SJCRH30 (cell line): ENCODE measurements around the gene IGFBPL1. TPM values are rescaled to one million over a fixed set of nuclear protein-coding genes. Genes with fewer than 3 reads are reported as not detected.
"Not testable (repeated sequence)": the region's sequence is repeated elsewhere in the genome, so short reads cannot be mapped to it uniquely, and the experiment has no call there.

Source experiments
- DNase-seq, 2 experiments: peaks; one replicate each; pipeline ENCODE4 v3.0.0-alpha.2; 2015 to 2020
- H3K27ac ChIP-seq: fragments of 250-450 bp; sonication (Bioruptor Pico); 2 replicates; pipeline ENCODE4 v1.5.1; 2020; ENCODE audit warnings: mild to moderate bottlenecking, moderate library complexity
- H3K27me3 ChIP-seq: fragments of 250-450 bp; sonication (Bioruptor Pico); 2 replicates; pipeline ENCODE4 v1.5.1; 2020; ENCODE audit warnings: mild to moderate bottlenecking, moderate library complexity
- H3K36me3 ChIP-seq: fragments of 250-450 bp; sonication (Bioruptor Pico); 2 replicates; pipeline ENCODE4 v1.5.1; 2020; ENCODE audit warnings: mild to moderate bottlenecking, moderate library complexity
- H3K4me1 ChIP-seq: fragments of 250-450 bp; sonication (Bioruptor Pico); 2 replicates; pipeline ENCODE4 v1.5.1; 2020; ENCODE audit warnings: mild to moderate bottlenecking, moderate library complexity
- H3K4me3 ChIP-seq: fragments of 250-450 bp; sonication (Bioruptor Pico); 2 replicates; pipeline ENCODE4 v1.5.1; 2020; ENCODE audit warnings: mild to moderate bottlenecking, moderate library complexity
- H3K9me3 ChIP-seq: fragments of 250-450 bp; sonication (Bioruptor Pico); replicated peaks from 2 replicates; pipeline ENCODE4 v1.5.1; 2020; ENCODE audit warnings: mild to moderate bottlenecking, moderate library complexity
- total RNA-seq: library from RNA; depleted of rRNA; stranded (reverse); fragments of >200 nt; shearing (Covaris generic); gene quantifications from 2 replicates; pipeline ENCODE4 v1.2.3, GENCODE V29; 2014

IGFBPL1 gene
- total RNA-seq, 1 experiment from 2014 or later = 42.3 TPM

DNA sequence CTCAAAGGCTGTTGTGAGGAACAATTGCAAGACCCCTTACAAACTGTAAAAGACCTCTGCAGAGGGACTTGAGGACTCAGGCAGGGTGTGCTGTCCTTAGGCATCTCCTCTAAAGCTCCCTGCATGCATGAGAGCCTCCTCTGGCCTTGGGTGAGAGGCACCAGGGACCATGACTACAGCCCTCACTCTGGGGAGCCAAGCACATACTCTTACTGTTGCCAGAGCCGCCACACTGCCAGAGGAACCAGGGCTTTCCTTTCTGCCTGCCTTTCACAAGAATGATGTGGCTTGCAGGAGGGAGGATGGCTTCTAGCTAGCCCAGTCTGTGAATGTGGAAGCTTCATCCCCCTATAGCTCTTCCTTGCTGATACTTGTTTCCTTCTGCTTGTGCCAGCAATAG is 5.9 kb downstream of the IGFBPL1 start:
- H3K36me3 ChIP-seq = no peaks in the 10 kb centered on the region
- H3K27ac ChIP-seq = no peak overlapping the region
- H3K4me3 ChIP-seq = no peak overlapping the region
- no peaks in the 10 kb centered on the region for H3K27me3 ChIP-seq
- DNase-seq = no peak
- H3K9me3 ChIP-seq = no peaks in the 10 kb centered on the region
- peaks cover 30% of the 10 kb centered on the region for H3K4me1 ChIP-seq

GRCh38 chr9:38417003-38417945 is 7.0 kb downstream of the IGFBPL1 start:
- peak; percentile 56 to 70 for DNase-seq
- Histone ChIP-seq H3K27ac (peak overlapping the region; percentile 89), H3K36me3 (0 out of 2 replicates have a peak, but pooled peaks cover under 1% of the 10 kb centered on the region), H3K9me3 (no peaks in the 10 kb centered on the region), H3K4me1 (peaks cover 36% of the 10 kb centered on the region), H3K27me3 (no peaks in the 10 kb centered on the region), H3K4me3 (no peak overlapping the region)

GRCh38 chr9:38416461-38416860 is 7.8 kb downstream of the IGFBPL1 start:
- Histone ChIP-seq H3K27me3 (no peaks in the 10 kb centered on the region), H3K27ac (peak overlapping the region; percentile 89), H3K9me3 (no peaks in the 10 kb centered on the region), H3K36me3 (0 out of 2 replicates have a peak, but pooled peaks cover 2% of the 10 kb centered on the region), H3K4me1 (peaks cover 29% of the 10 kb centered on the region), H3K4me3 (no peak overlapping the region)
- peak in 1 of 2 experiments; percentile 65 for DNase-seq

GRCh38 chr9:38415856-38416255 is 8.4 kb downstream of the IGFBPL1 start:
- peak overlapping the region; percentile 89 for H3K27ac ChIP-seq
- peaks cover 7% of the 10 kb centered on the region; the same call in 1 of the 2 replicates for H3K36me3 ChIP-seq
- DNase-seq = peak in 1 of 2 experiments; percentile 29
- H3K9me3 ChIP-seq = no peaks in the 10 kb centered on the region
- no peak overlapping the region for H3K4me3 ChIP-seq
- peaks cover 29% of the 10 kb centered on the region for H3K4me1 ChIP-seq
- H3K27me3 ChIP-seq = no peaks in the 10 kb centered on the region

DNA sequence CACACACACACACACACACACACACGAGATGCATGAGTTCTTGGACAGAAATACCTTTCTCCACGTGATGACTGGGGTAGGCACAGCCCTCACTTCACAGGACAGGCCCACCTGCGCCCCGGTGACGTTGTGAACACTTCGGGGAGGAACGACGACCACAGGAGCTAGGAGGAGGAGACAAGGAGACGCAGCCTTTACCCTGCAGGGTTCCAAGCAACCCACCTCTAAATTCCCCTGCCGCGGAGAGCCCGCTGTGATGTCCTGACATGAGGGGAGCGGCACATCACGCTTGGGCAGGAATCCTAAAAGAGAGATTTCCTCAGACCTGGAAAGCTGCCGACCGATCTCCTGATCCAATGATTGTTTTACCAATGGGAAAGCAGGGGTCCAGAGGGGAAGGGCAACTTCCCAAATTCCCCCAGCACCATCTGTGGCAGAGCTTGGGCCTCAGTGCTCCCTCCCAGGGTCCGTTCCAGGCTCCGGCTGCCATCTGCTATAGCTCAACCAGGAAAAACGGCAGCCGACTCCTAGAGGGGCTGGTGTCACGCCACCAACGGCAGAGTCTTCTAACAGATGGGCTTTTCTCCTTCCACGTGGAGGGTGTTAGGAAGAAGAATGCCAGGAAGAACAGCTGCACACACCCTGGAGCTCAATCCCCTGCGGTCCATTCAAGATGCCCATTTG is 10.1 kb downstream of the IGFBPL1 start:
- H3K36me3 ChIP-seq = peaks cover 14% of the 10 kb centered on the region; the same call in 1 of the 2 replicates
- peak overlapping the region; percentile 66 for H3K4me3 ChIP-seq
- no peaks in the 10 kb centered on the region for H3K27me3 ChIP-seq
- no peaks in the 10 kb centered on the region for H3K9me3 ChIP-seq
- H3K4me1 ChIP-seq = peaks cover 29% of the 10 kb centered on the region
- peak; percentile 80 to 88 for DNase-seq
- H3K27ac ChIP-seq = peak overlapping the region; percentile 89

DNA sequence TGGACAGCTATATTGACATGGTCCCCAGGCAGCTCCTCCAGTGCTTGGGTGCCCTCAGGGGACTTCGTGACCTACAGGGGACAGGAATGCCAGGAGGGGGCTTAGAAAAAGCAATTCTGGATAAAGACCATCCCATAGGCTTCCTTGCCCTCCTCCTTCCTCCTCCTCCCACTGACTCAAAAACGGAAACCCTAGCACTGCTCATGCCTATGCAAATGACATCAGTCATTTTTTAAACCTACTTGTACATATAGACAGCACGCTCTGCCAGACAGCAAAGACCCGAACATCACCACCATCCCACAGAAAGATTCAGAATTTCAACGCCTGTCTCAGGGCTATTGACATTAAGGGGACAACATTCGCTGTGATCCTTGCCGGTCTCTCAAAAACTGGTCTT is 11.0 kb downstream of the IGFBPL1 start:
- no peak for DNase-seq
- Histone ChIP-seq H3K27me3 (no peaks in the 10 kb centered on the region), H3K4me3 (peak overlapping the region; percentile 66), H3K27ac (no peak overlapping the region), H3K9me3 (no peaks in the 10 kb centered on the region), H3K36me3 (peaks cover 23% of the 10 kb centered on the region; the same call in 1 of the 2 replicates), H3K4me1 (peaks cover 29% of the 10 kb centered on the region)

GRCh38 chr9:38412751-38413150 is 11.5 kb downstream of the IGFBPL1 start:
- no peaks in the 10 kb centered on the region for H3K27me3 ChIP-seq
- no peak overlapping the region for H3K27ac ChIP-seq
- H3K4me3 ChIP-seq = peak overlapping the region; percentile 66
- no peak for DNase-seq
- peaks cover 25% of the 10 kb centered on the region; the same call in 1 of the 2 replicates for H3K36me3 ChIP-seq
- H3K9me3 ChIP-seq = no peaks in the 10 kb centered on the region
- H3K4me1 ChIP-seq = peaks cover 29% of the 10 kb centered on the region

DNA sequence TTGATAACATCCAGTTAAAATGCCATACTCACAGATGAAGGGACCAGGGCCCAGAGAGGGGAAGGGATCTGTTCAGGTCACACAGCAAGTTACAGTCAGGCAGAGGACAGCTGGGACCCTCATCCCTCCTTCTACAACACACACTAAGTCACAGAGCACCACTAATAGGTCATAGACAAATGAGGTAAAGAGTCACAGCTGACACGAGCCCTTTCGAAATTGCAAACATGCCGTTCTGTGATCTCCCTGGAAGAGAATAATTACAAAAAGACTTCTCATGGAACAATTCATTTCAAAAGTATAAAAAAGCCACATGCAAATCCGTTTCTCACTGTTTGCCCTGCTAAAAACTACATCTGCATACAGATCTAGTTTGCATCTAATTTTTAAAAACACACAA is 15.5 kb downstream of the IGFBPL1 start:
- Histone ChIP-seq H3K27me3 (no peaks in the 10 kb centered on the region), H3K27ac (no peak overlapping the region), H3K9me3 (no peaks in the 10 kb centered on the region), H3K36me3 (peaks cover 34% of the 10 kb centered on the region), H3K4me1 (peaks cover 7% of the 10 kb centered on the region), H3K4me3 (no peak overlapping the region)
- no peak for DNase-seq

DNA sequence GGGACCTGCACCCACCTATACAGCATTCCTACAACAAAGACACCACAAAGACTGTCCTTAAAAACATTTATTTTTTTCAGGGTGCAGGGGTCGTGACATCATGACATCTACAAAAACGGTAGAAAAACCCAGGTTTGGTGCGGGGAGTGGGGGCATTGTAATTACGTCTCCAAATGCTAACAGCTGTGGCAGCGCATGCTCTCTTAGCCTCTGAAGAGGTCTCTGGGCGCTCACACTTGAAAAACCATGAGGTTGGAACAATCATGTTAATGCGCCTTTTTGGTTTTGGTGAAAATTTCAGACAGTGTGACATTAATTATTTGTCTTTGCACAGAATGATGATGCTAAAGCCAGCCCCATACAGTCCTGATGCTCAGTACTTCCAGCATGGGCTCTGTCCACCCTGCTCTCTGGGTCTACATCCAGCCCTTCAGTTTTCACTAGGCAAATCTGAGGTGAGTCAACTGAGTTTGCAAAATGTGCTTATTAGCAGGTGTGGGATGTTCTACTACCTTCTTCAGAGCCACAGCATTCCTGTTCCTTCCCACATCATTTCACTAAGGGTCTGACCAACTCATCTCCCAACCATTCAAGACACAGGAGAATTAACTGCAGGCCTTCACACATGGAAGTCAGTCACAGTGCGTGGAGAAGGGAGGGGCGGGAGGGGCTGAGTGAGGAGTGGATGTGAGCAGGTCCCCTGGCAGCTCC is 17.6 kb downstream of the IGFBPL1 start:
- no peaks in the 10 kb centered on the region for H3K4me1 ChIP-seq
- H3K4me3 ChIP-seq = no peak overlapping the region
- no peaks in the 10 kb centered on the region for H3K9me3 ChIP-seq
- no peaks in the 10 kb centered on the region for H3K27me3 ChIP-seq
- peaks cover 32% of the 10 kb centered on the region for H3K36me3 ChIP-seq
- DNase-seq = no peak
- no peak overlapping the region for H3K27ac ChIP-seq

- no peak for DNase-seq
- no peaks in the 10 kb centered on the region for H3K9me3 ChIP-seq
- no peaks in the 10 kb centered on the region for H3K4me1 ChIP-seq
- no peak overlapping the region for H3K27ac ChIP-seq
- no peak overlapping the region for H3K4me3 ChIP-seq
- peaks cover 27% of the 10 kb centered on the region for H3K36me3 ChIP-seq
- no peaks in the 10 kb centered on the region for H3K27me3 ChIP-seq
These were observed 18.5 kb downstream of the IGFBPL1 start for GRCh38 chr9:38405785-38406184.

- H3K27ac ChIP-seq = no peak overlapping the region
- H3K4me3 ChIP-seq = no peak overlapping the region
- H3K9me3 ChIP-seq = no peaks in the 10 kb centered on the region
- H3K4me1 ChIP-seq = no peaks in the 10 kb centered on the region
- no peaks in the 10 kb centered on the region for H3K27me3 ChIP-seq
- no peak for DNase-seq
- H3K36me3 ChIP-seq = peaks cover 30% of the 10 kb centered on the region
These were observed 19.9 kb downstream of the IGFBPL1 start for GRCh38 chr9:38404314-38404713.

- peaks cover 30% of the 10 kb centered on the region for H3K36me3 ChIP-seq
- H3K27ac ChIP-seq = no peak overlapping the region
- no peak for DNase-seq
- no peak overlapping the region for H3K4me3 ChIP-seq
- no peaks in the 10 kb centered on the region for H3K4me1 ChIP-seq
- no peaks in the 10 kb centered on the region for H3K9me3 ChIP-seq
- H3K27me3 ChIP-seq = no peaks in the 10 kb centered on the region
These were observed 22.3 kb downstream of the IGFBPL1 start for GRCh38 chr9:38401994-38402393.

DNA sequence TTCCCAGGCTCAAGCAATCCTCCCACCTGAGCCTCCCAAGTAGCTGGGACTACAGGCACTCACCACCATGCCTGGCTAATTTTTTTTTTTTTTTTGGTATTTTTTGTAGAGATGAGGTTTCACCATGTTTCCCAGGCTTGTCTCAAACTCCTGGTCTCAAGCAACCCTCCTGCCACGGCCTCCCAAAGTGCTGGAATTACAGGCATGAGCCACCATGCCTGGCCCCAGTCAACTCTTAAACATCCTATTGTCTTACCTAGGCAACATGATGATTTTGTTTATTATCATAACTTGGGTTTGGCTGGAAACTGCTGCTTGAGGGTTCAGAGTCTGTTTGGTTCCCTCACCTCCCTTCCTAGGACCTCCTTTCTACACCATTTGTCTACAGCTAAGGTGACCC is 25.1 kb downstream of the IGFBPL1 start:
- not testable (repeated sequence) for H3K27ac ChIP-seq

DNA sequence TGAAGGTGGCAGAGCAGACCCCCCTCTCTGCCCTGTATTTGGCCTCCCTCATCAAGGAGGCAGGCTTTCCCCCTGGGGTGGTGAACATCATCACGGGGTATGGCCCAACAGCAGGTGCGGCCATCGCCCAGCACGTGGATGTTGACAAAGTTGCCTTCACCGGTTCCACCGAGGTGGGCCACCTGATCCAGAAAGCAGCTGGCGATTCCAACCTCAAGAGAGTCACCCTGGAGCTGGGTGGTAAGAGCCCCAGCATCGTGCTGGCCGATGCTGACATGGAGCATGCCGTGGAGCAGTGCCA is 27.9 kb downstream of the IGFBPL1 start:
- no peak for DNase-seq
- H3K4me3 ChIP-seq = no peak overlapping the region
- H3K4me1 ChIP-seq = peaks cover 9% of the 10 kb centered on the region; the same call in 1 of the 2 replicates
- H3K27me3 ChIP-seq = no peaks in the 10 kb centered on the region
- H3K36me3 ChIP-seq = peaks cover 50% of the 10 kb centered on the region
- H3K27ac ChIP-seq = no peak overlapping the region
- H3K9me3 ChIP-seq = no peaks in the 10 kb centered on the region

More for the DNA sequence above, 25.1 kb downstream of the IGFBPL1 start:
- DNase-seq, H3K27me3 ChIP-seq, H3K4me1 ChIP-seq, H3K4me3 ChIP-seq, H3K9me3 ChIP-seq: not testable (repeated sequence)
- peaks cover 50% of the 10 kb centered on the region for H3K36me3 ChIP-seq
